ENCODE data around the gene PI4K2A.

DNA sequence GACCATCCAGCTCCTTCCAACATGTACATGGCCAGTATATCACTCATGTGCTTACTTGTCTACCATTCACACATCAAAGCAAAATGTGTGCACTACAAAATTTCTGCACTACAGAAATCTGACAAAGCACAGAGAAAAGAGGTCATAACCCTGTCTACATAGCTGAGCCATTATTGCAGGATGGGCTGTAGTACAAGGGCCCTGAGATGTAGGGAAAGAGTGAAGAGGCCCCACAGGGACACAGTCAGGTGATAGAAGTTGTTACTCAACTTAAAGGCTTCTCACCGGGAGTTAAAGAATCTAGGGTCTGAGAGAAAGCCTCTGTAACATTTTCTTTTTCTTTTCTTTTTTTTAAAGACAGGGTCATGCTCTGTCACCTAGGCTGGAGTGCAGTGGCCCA, 29.1 kb downstream of the PI4K2A start:
- TF ChIP-seq POLR2A (IDR thresholded peaks at IDR 0.05; ENCODE audit: low read length), result no peak
- TF ChIP-seq GATA1 (IDR thresholded peaks at IDR 0.05; ENCODE audit: low read depth, low read length), result no peak
